Measurements from ENCODE around the gene ADAMTS2. TPM values are rescaled to one million over a fixed set of nuclear protein-coding genes. Genes with fewer than 3 reads are reported as not detected.

The ADAMTS2 gene
- total RNA-seq, 1 experiment from 2014 or later = 3.9 TPM

DNA sequence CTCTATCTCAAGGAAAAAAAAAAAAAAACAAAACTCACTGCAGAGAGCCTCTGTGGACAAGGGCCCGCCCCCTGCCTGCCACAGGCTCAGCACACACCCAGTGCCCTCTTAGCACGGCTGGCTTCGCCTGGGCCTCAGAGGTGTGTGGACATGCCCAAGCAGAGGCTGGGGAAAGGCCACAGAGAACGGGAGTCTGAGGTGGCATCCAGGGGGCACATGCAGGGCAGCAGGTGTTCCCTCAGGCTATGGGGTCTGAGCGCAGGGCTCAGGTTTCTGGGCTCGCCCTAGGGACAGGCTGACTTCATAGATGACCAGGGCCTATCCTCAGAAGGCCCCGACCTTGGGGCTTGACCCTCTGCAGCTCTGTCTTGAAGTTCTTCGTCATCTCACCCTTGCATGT lies 146.4 kb downstream of the ADAMTS2 start:
- Histone ChIP-seq H3K4me3 (replicated peaks in 1 of 2; ENCODE audit: low read depth in 1 of 2, low read length in 2 of 2) (no peak overlapping the region), H3K9me2 (ENCODE audit: insufficient read depth) (no peaks in the 10 kb centered on the region), H3K27me3 (ENCODE audit: insufficient read depth, low read length) (no peaks in the 10 kb centered on the region), H3K4me2 (ENCODE audit: low read length) (no peak overlapping the region), H3K9me3 (ENCODE audit: control insufficient read depth in 1 of 2, insufficient read depth in 1 of 2, low read depth in 1 of 2, low read length in 2 of 2) (no peaks in the 10 kb centered on the region), H3K9ac (ENCODE audit: low read length) (no peak overlapping the region), H2AFZ (ENCODE audit: low read depth, low read length, poor library complexity, severe bottlenecking) (no peak overlapping the region), H4K20me1 (ENCODE audit: insufficient read depth) (no peaks in the 10 kb centered on the region), H3K36me3 (ENCODE audit: control insufficient read depth in 1 of 2, insufficient read depth in 2 of 2, low read length in 2 of 2) (no peaks in the 10 kb centered on the region), H3K79me2 (ENCODE audit: insufficient read depth, low read length) (no peaks in the 10 kb centered on the region), H3K4me1 (ENCODE audit: control insufficient read depth in 1 of 2, insufficient read depth in 2 of 2, low read length in 2 of 2) (no peaks in the 10 kb centered on the region), H3K27ac (ENCODE audit: low read depth, low read length) (no peak overlapping the region)
- POLR2A ChIA-PET = no interaction called here
- intact Hi-C loops (cut with micrococcal nuclease) = no loop called here
- ATAC-seq (no peak), DNase-seq (ENCODE audit: low read depth, low spot score) (no peak)
- RAD21 ChIA-PET (ENCODE audit: low non-redundant PET in 1 of 2, low total read pairs in 2 of 2, uncharacterized antibody in 2 of 2, unreplicated experiment in 2 of 2) = no interaction called here
- CTCF ChIA-PET = no interaction called here
- no peak for TF ChIP-seq SIN3A (IDR thresholded peaks at IDR 0.05; ENCODE audit: low read depth)
- TF ChIP-seq ZNF274 (IDR thresholded peaks at IDR 0.05; ENCODE audit: low read depth, low read length) = no peak
- TF ChIP-seq REST (IDR thresholded peaks at IDR 0.05; ENCODE audit: low read depth) = no peak
- TF ChIP-seq EZH2phosphoT487 (IDR thresholded peaks at IDR 0.05; ENCODE audit: borderline replicate concordance) = no peak
- TF ChIP-seq SP1 (IDR thresholded peaks at IDR 0.05; ENCODE audit: low read depth) = no peak
- TF ChIP-seq EZH2 (IDR thresholded peaks at IDR 0.05) = no peak
- no peak for TF ChIP-seq ELF1 (IDR thresholded peaks at IDR 0.05; ENCODE audit: borderline replicate concordance, low read depth)
- no peak for TF ChIP-seq ZFX (IDR thresholded peaks at IDR 0.05)
- no peak for TF ChIP-seq CTCF (IDR thresholded peaks at IDR 0.05 in 2 of 3, conservative IDR thresholded peaks at IDR 0.05 in 1 of 3; ENCODE audit: borderline replicate concordance in 1 of 3, insufficient read depth in 1 of 3, low read depth in 2 of 3, low read length in 2 of 3)
- TF ChIP-seq JUND (IDR thresholded peaks at IDR 0.05) = no peak
- TF ChIP-seq, protein P1, sequence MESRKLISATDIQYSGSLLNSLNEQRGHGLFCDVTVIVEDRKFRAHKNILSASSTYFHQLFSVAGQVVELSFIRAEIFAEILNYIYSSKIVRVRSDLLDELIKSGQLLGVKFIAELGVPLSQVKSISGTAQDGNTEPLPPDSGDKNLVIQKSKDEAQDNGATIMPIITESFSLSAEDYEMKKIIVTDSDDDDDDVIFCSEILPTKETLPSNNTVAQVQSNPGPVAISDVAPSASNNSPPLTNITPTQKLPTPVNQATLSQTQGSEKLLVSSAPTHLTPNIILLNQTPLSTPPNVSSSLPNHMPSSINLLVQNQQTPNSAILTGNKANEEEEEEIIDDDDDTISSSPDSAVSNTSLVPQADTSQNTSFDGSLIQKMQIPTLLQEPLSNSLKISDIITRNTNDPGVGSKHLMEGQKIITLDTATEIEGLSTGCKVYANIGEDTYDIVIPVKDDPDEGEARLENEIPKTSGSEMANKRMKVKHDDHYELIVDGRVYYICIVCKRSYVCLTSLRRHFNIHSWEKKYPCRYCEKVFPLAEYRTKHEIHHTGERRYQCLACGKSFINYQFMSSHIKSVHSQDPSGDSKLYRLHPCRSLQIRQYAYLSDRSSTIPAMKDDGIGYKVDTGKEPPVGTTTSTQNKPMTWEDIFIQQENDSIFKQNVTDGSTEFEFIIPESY (IDR thresholded peaks at IDR 0.05; ENCODE audit: extremely low read depth, insufficient replicate concordance, low read length) = no peak
- no peak for TF ChIP-seq SRF (IDR thresholded peaks at IDR 0.05; ENCODE audit: low read depth)
- no peak for TF ChIP-seq POLR2A (IDR thresholded peaks at IDR 0.05; ENCODE audit: borderline replicate concordance, extremely low read depth, insufficient read depth, insufficient read length)
- TF ChIP-seq CEBPB (IDR thresholded peaks at IDR 0.05; ENCODE audit: low read depth) = no peak
- no peak for TF ChIP-seq ATF3 (IDR thresholded peaks at IDR 0.05)
- TF ChIP-seq EGR1 (IDR thresholded peaks at IDR 0.05; ENCODE audit: low read depth) = no peak
- TF ChIP-seq, protein P2, sequence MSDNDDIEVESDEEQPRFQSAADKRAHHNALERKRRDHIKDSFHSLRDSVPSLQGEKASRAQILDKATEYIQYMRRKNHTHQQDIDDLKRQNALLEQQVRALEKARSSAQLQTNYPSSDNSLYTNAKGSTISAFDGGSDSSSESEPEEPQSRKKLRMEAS (IDR thresholded peaks at IDR 0.05) = no peak
- TF ChIP-seq TCF7L2 (IDR thresholded peaks at IDR 0.05; ENCODE audit: borderline replicate concordance, extremely low read depth, insufficient read depth, insufficient read length) = no peak
- BruUV-seq (replicated peaks) = no TSS peak

All from HCT116 (cell line).